K562 (cell line): ENCODE results near the gene SOSTDC1. TPM values are rescaled to one million over a fixed set of nuclear protein-coding genes. Genes with fewer than 3 reads are reported as not detected.

ENCODE experiments used
- ATAC-seq: fragments of 200-7000 bp; cut with Tn5 transposase; 3 replicates; pipeline ENCODE4 v1.9.1; 2020; ENCODE audit warnings: moderate library complexity
- BruUV-seq: library from RNA; stranded (reverse); fragments of 400-500 nt; replicated peaks from 2 replicates; lab custom pipeline; 2021; lab: Mats Ljungman, UMichigan
- CTCF ChIA-PET: fragments of 300-600 bp; formaldehyde crosslinking; extraction: SDS; loops from one replicate; lab custom pipeline; 2021; ENCODE audit warnings: low intra/inter-chr PET ratio; lab: Yijun Ruan, JAX
- POLR2A ChIA-PET: fragments of 300-600, 350-650 bp; sonication (Branson Sonifier 250); formaldehyde crosslinking; extraction: SDS; loops from one replicate; lab custom pipeline; 2021; ENCODE audit warnings: antibody characterized with exemption, inconsistent platforms; lab: Yijun Ruan, JAX
- DNase-seq, 4 experiments: peaks; one replicate each; pipeline versions ENCODE4 v3.0.0 to v3.0.0-alpha.2; 2011 to 2018; ENCODE audit warnings: low spot score in 3 of 4, mixed read lengths in 3 of 4; ENCODE audit errors: extremely low read depth in 1 of 4
- FAIRE-seq: peaks from 2 replicates; lab custom pipeline; 2011; peaks lifted over from hg19 to GRCh38; lab: Jason Lieb, UNC
- H2AFZ ChIP-seq: 2 replicates; pipeline ENCODE4 v1.6.0; 2011; ENCODE audit warnings: low read depth, low read length, control low read depth, inconsistent platforms
- H3K27ac ChIP-seq: fragments of 200-600 bp; 3 replicates; pipeline ENCODE4 v1.8.0; 2011; ENCODE audit warnings: low read depth, mild to moderate bottlenecking, control low read depth, inconsistent platforms, low read length, moderate library complexity, mixed read lengths; ENCODE audit errors: extremely low read depth
- H3K27me3 ChIP-seq, 2 experiments: fragments of 300-600 bp in 1 of 2; 2 replicates in 1 of 2; 3 replicates in 1 of 2; pipeline versions ENCODE4 v1.6.0 to v1.8.0; 2011; ENCODE audit warnings: inconsistent platforms in 2 of 2, low read length in 2 of 2, mild to moderate bottlenecking in 1 of 2, mixed read lengths in 1 of 2, moderate library complexity in 1 of 2; ENCODE audit not compliant: control insufficient read depth in 2 of 2, insufficient read depth in 2 of 2
- H3K36me3 ChIP-seq: fragments of 300-600 bp; 3 replicates; pipeline ENCODE4 v1.8.0; 2011; ENCODE audit warnings: mild to moderate bottlenecking, low read length, inconsistent platforms; ENCODE audit not compliant: control insufficient read depth, insufficient read depth
- H3K4me1 ChIP-seq, 2 experiments: fragments of 200-600 bp in 1 of 2; replicated peaks in 1 of 2; 2 replicates in 1 of 2; 3 replicates in 1 of 2; pipeline versions ENCODE4 v1.5.1 to v1.8.0; 2011; ENCODE audit warnings: inconsistent platforms in 2 of 2, low read length in 2 of 2, mild to moderate bottlenecking in 1 of 2, mixed read lengths in 1 of 2, moderate library complexity in 1 of 2; ENCODE audit not compliant: control insufficient read depth in 2 of 2, insufficient read depth in 2 of 2
- H3K4me2 ChIP-seq: 2 replicates; pipeline ENCODE4 v1.6.1; 2011; ENCODE audit warnings: low read length, control low read depth, inconsistent platforms, mixed read lengths; ENCODE audit not compliant: insufficient read depth
- H3K4me3 ChIP-seq: fragments of 200-600 bp; sonication (generic), shearing (Covaris generic); 2 replicates; pipeline ENCODE4 v1.5.1; 2016; ENCODE audit warnings: control low read depth, inconsistent platforms
- H3K79me2 ChIP-seq: fragments of 200-600 bp; 3 replicates; pipeline ENCODE4 v1.8.0; 2011; ENCODE audit warnings: low read length, inconsistent platforms; ENCODE audit not compliant: control insufficient read depth, insufficient read depth
- H3K9ac ChIP-seq, 2 experiments: 2 replicates each; pipeline versions ENCODE4 v1.6.0 to v1.6.1; 2011; ENCODE audit warnings: low read depth in 2 of 2, low read length in 2 of 2, control low read depth in 1 of 2, inconsistent platforms in 1 of 2, mild to moderate bottlenecking in 1 of 2, mixed read lengths in 1 of 2; ENCODE audit not compliant: insufficient read depth in 1 of 2
- H3K9me1 ChIP-seq: one replicate; pipeline ENCODE4 v1.6.0; 2011; ENCODE audit warnings: inconsistent platforms, mild to moderate bottlenecking, low read length, moderate library complexity; ENCODE audit not compliant: control insufficient read depth, insufficient read depth
- H3K9me3 ChIP-seq: replicated peaks from 2 replicates; pipeline ENCODE4 v1.5.1; 2011; ENCODE audit warnings: low read depth, low read length, inconsistent platforms; ENCODE audit not compliant: control insufficient read depth, insufficient read depth
- H4K20me1 ChIP-seq: replicated peaks from 2 replicates; pipeline ENCODE4 v1.6.1; 2011; ENCODE audit warnings: low read length, inconsistent platforms, mixed read lengths; ENCODE audit not compliant: control insufficient read depth, insufficient read depth
- AFF4 ChIP-seq: sonication (generic); formaldehyde crosslinking; IDR thresholded peaks from 2 replicates; pipeline ENCODE4 v1.8.0; 2023; ENCODE audit warnings: mild to moderate bottlenecking, missing genetic modification reagents
- JUND ChIP-seq, 2 experiments: IDR thresholded peaks; 2 replicates in 1 of 2; 3 replicates in 1 of 2; pipeline ENCODE4 v1.6.1; 2011; ENCODE audit warnings: borderline replicate concordance in 2 of 2, low read depth in 2 of 2, low read length in 2 of 2, improper control_type of control experiment in 1 of 2, missing biosample characterization in 1 of 2, missing genetic modification characterization in 1 of 2, missing genetic modification reagents in 1 of 2
- WGBS: fragments of 100-300 bp; shearing (Covaris generic); methylation state at CpG from one replicate; pipeline ENCODE4 v1.1.6; 2016; ENCODE audit warnings: low coverage, mixed read lengths; ENCODE audit not compliant: insufficient coverage; ENCODE audit errors: missing lambda C conversion rate; 5-methylcytosine and 5-hydroxymethylcytosine counted together
- in situ Hi-C: fragments of 300-500 bp; cut with MboI; formaldehyde crosslinking; loops from 4 replicates; pipeline ENCODE4 v1.15.0; 2018; ENCODE audit warnings: inconsistent platforms, mixed read lengths
- intact Hi-C: fragments of 100-400 bp; cut with micrococcal nuclease; formaldehyde crosslinking; loops from 2 replicates; pipeline ENCODE4 v1.14.2; 2022
- polyA plus RNA-seq, 8 experiments: library from polyadenylated mRNA; depleted of rRNA in 4 of 8; stranded (reverse) in 5 of 8; unstranded in 3 of 8; fragments of >200 nt; fragmentation: Nextera tagmentation in 2 of 8; fragmentation: Illumina TruSeq in 1 of 8; extraction: Ambion mirVana in 2 of 8; extraction: Trizol in 1 of 8; gene quantifications; 2 replicates each; pipeline versions ENCODE4 v1.2.1 to v1.2.3, GENCODE V29; 2011 to 2014; ENCODE audit warnings: inconsistent platforms in 1 of 8, missing spikeins in 1 of 8
- total RNA-seq, 7 experiments: library from RNA; depleted of rRNA in 6 of 7; stranded (reverse); fragments of >200 nt in 6 of 7; fragmentation: Illumina TruSeq in 2 of 7; extraction: Trizol in 2 of 7; gene quantifications; 2 replicates each; pipeline versions ENCODE4 v1.2.1 to v1.2.3, GENCODE V29; 2011 to 2021; ENCODE audit warnings: low replicate concordance in 1 of 7

Gene SOSTDC1
- total and polyA plus RNA-seq, 9 of the 15 experiments (the other 6 are each of a cell fraction or from before 2014, with no cell fraction given), result 8.3 to 48.6 (median 15.9) TPM

DNA sequence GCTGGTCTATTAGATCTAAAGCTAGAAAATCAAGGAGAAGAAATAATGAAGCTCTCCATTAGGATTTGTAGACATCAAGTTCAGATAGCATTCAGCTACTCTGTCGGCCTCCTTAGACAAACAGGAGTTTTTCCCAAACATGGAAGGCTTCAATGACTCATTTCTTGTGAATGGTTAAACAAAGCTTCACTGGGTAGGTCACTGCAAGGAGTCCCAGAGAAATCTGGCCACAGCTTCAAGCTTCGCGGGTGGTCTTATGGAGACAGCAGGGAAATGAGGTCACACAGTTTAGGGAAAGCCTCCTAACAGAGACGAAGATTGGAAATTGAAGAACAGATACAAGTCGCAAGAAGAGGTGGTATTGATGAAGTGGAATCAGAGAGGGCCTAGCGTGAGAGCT lies 38.5 kb upstream of the SOSTDC1 start:
- no peaks in the 10 kb centered on the region for H3K36me3 ChIP-seq
- no peaks in the 10 kb centered on the region for H4K20me1 ChIP-seq
- DNase-seq, result no peak
- no peaks in the 10 kb centered on the region for H3K27me3 ChIP-seq
- FAIRE-seq, result no peak
- POLR2A ChIA-PET, result interaction anchor here (1.0 to 2.8 kb wide), 2 partner anchors 11 to 83 kb away, joined by 3 to 12 read pairs; partner anchors contain the start of gene CRPPA
- intact Hi-C loops, result no loop called here
- H3K9me3 ChIP-seq, result no peaks in the 10 kb centered on the region
- TF ChIP-seq AFF4 (CRISPR knock-in tag) (no peak), JUND (IDR thresholded peaks at IDR 0.05; ENCODE audit: borderline replicate concordance, low read depth, low read length) (peak; percentile 6; the same call in 1 of the 2 replicates), JUND (tag; IDR thresholded peaks at IDR 0.05; ENCODE audit: borderline replicate concordance, low read depth, low read length) (no peak)
- H3K4me3 ChIP-seq, result no peak overlapping the region
- in situ Hi-C loops, result no loop called here
- H2AFZ ChIP-seq, result 0 out of 2 replicates have a peak overlapping the region, but pooled peaks have one; percentile 36
- peaks cover 3 to 10% of the 10 kb centered on the region in 2 experiments; a peak in 2 of 5 replicates for H3K4me1 ChIP-seq
- no peak for ATAC-seq
- CTCF ChIA-PET, result no interaction called here
- H3K27ac ChIP-seq, result no peak overlapping the region
- no peaks in the 10 kb centered on the region for H3K9me1 ChIP-seq
- WGBS, result 51% methylated on average over 6 of the region's 6 CpGs
- no TSS peak for BruUV-seq
- no peak overlapping the region for H3K9ac ChIP-seq
- H3K79me2 ChIP-seq, result no peaks in the 10 kb centered on the region
- no peak overlapping the region for H3K4me2 ChIP-seq
